ENCODE data around the gene JAML. TPM values are rescaled to one million over a fixed set of nuclear protein-coding genes. Genes with fewer than 3 reads are reported as not detected.

The JAML gene
- total RNA-seq, 1 experiment from 2014 or later, result not detected

DNA sequence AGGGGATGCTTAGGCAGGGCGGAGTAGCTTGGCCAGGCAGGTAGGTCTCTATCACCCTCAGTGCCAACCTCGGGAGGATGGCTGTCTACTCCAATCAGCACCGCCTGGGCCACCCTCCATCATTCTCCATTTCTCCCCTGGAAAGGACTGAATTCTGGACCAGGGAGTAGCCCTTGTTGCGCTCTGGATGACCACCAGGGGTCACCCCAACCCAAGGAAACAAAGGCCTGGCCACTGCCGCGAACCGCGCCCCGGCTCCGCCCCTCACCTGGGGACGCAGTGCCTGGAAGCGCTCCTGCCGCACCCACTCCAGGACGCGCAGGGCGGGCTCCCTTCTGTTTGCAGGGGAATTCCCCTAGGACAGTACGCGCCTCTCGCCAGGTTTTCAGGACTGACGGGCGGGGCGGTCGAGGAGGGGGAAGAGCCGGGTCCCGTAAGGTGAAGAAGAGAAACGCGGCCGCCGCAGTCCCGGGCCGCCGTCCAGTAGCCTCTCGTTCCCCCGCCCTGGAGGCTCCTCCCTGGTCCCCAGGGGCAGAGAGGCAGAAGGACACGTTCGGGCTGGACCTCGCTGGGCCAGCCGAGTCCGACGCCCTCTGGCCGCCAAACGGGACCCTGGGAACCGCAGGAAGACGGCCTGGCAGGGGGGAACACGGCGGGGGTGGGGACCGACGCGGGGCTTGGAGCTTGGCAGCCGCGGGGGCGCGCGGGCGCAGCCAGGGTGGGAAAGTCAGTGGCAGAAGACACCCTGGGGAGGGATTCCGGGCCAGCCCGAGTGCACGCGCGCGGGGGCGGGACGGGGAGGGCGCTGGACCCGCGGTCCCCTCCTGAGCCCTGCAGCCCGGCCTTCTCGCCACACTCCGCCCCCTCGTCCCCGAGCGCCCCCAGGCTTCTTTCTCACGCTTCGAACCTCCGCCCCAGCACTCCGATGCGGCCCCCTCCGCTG is 79.3 kb downstream of the JAML start:
- H3K9me3 Mint-ChIP-seq (ENCODE audit: unreplicated experiment), result no peaks in the 10 kb centered on the region
- peak; percentile 88 for DNase-seq (ENCODE audit: unreplicated experiment)
- peaks cover 15% of the 10 kb centered on the region for H3K4me1 Mint-ChIP-seq (ENCODE audit: insufficient read depth, unreplicated experiment)
- POLR2A ChIA-PET, result interaction anchor here (1.4 kb wide), 1 partner anchor 26 kb away, joined by 7 read pairs; no protein-coding TSS in a partner anchor
- no TSS peak for BruUV-seq (replicated peaks)
- peak overlapping the region; percentile 66 for H3K27ac Mint-ChIP-seq (ENCODE audit: low read depth, unreplicated experiment)
- TF ChIP-seq, protein P1, sequence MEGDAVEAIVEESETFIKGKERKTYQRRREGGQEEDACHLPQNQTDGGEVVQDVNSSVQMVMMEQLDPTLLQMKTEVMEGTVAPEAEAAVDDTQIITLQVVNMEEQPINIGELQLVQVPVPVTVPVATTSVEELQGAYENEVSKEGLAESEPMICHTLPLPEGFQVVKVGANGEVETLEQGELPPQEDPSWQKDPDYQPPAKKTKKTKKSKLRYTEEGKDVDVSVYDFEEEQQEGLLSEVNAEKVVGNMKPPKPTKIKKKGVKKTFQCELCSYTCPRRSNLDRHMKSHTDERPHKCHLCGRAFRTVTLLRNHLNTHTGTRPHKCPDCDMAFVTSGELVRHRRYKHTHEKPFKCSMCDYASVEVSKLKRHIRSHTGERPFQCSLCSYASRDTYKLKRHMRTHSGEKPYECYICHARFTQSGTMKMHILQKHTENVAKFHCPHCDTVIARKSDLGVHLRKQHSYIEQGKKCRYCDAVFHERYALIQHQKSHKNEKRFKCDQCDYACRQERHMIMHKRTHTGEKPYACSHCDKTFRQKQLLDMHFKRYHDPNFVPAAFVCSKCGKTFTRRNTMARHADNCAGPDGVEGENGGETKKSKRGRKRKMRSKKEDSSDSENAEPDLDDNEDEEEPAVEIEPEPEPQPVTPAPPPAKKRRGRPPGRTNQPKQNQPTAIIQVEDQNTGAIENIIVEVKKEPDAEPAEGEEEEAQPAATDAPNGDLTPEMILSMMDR (IDR thresholded peaks at IDR 0.05; ENCODE audit: unreplicated experiment), result peak; percentile 92
- peaks cover 15% of the 10 kb centered on the region for H3K27me3 Mint-ChIP-seq (ENCODE audit: insufficient read depth, unreplicated experiment)
- intact Hi-C loops (cut with micrococcal nuclease), result loop anchor here (1.0 to 5.0 kb wide), 6 partner anchors 26 to 512 kb away; partner anchors contain the start of gene IFT46
- no peaks in the 10 kb centered on the region for H3K36me3 Mint-ChIP-seq (ENCODE audit: insufficient read depth, unreplicated experiment)
- CTCF ChIA-PET, result interaction anchor here (0.6 to 4.5 kb wide), 21 partner anchors 10 to 436 kb away, joined by 3 to 66 read pairs (median 5); no protein-coding TSS in a partner anchor
- peak overlapping the region; percentile 74 for H3K4me3 Mint-ChIP-seq (ENCODE audit: unreplicated experiment)

DNA sequence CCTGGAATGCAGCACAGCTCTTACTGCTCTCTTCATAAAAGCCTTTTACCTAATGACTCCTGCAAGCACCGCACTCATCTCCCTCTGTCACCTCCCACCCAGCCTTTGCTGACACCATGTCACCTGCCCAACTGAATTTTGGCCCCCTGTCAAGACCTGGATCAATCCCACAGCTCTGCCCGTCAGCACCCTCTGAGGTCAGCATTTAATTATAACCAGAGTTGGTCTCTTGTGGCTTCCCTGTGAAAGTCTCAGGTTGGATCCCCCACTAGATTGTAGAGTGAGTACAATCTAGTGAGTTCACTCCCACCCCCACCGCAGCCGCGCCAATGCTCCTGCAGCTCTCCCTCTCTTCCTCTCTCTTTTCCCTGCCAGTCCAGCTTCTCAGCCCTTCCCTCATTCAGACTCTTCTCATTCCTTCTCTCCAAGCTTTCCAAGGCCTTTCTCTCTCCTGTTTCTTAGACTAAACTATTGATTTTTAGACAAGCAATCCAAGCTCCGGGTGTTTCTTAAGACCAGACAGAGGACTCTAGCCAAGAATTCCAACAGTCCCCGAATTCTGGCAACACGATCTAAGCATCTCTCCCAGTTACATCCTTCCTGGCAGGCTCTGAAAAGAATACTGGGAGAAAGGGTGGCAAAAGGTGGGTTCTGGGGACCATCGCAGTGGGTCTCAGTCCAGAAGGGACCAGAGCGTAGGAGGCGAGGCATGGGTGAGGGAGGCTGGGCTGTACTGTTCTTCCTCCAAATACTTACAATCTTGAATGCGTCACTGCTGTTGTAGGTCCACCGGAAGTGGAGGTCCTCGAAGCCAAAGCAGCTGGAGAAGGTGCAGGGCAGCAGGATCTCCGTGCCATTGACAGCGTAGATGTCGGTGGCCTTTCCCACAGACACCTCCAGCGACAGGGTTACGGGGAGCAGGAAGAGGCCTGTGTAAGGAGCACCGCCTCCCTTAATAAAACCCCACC is 80.2 kb downstream of the JAML start:
- peaks cover 25% of the 10 kb centered on the region for H3K27me3 Mint-ChIP-seq (ENCODE audit: insufficient read depth, unreplicated experiment)
- no peak overlapping the region for H3K27ac Mint-ChIP-seq (ENCODE audit: low read depth, unreplicated experiment)
- no TSS peak for BruUV-seq (replicated peaks)
- POLR2A ChIA-PET, result interaction anchor here (0.6 to 0.7 kb wide), 2 partner anchors 123 to 215 kb away, joined by 3 read pairs; partner anchors contain the start of gene UBE4A
- peaks cover 15% of the 10 kb centered on the region for H3K4me1 Mint-ChIP-seq (ENCODE audit: insufficient read depth, unreplicated experiment)
- no peak for DNase-seq (ENCODE audit: unreplicated experiment)
- CTCF ChIA-PET, result interaction anchor here (0.6 to 4.5 kb wide), 21 partner anchors 10 to 435 kb away, joined by 3 to 66 read pairs (median 4); no protein-coding TSS in a partner anchor
- H3K36me3 Mint-ChIP-seq (ENCODE audit: insufficient read depth, unreplicated experiment), result no peaks in the 10 kb centered on the region
- TF ChIP-seq, protein P1 (IDR thresholded peaks at IDR 0.05; ENCODE audit: unreplicated experiment), result no peak
- peak overlapping the region; percentile 74 for H3K4me3 Mint-ChIP-seq (ENCODE audit: unreplicated experiment)
- intact Hi-C loops (cut with micrococcal nuclease), result loop anchor here (1.0 to 5.0 kb wide), 7 partner anchors 27 to 513 kb away; partner anchors contain the start of gene IFT46
- H3K9me3 Mint-ChIP-seq (ENCODE audit: unreplicated experiment), result no peaks in the 10 kb centered on the region

Other genes with a start within 250 kb of the JAML start
- not detected in 2 replicates for gene IL10RA, start 238.6 kb downstream of the JAML start, total RNA-seq (2022)
- not detected in 2 replicates for gene TMPRSS4, start 147.9 kb downstream of the JAML start, total RNA-seq (2022)
- not detected in 2 replicates for gene SMIM35, start 138.0 kb downstream of the JAML start, total RNA-seq (2022)
- 0.32 TPM in 1 of 2 replicates, not detected in the other for gene SCN4B, start 72.2 kb downstream of the JAML start, total RNA-seq (2022)
- gene SCN2B, start 48.4 kb downstream of the JAML start, total RNA-seq (2022), result not detected in 2 replicates
- 11.9 and 17.7 TPM in 2 replicates for gene MPZL3, start 27.4 kb upstream of the JAML start, total RNA-seq (2022)
- gene MPZL2, start 39.3 kb upstream of the JAML start, total RNA-seq (2022), result 7.0 and 13.7 TPM in 2 replicates
- not detected in 2 replicates for gene CD3E, start 79.7 kb upstream of the JAML start, total RNA-seq (2022)
- not detected in 2 replicates for gene CD3D, start 117.7 kb upstream of the JAML start, total RNA-seq (2022)
- gene CD3G, start 119.3 kb upstream of the JAML start, total RNA-seq (2022), result not detected in 2 replicates
- 41.0 and 47.7 TPM in 2 replicates for gene UBE4A, start 134.6 kb upstream of the JAML start, total RNA-seq (2022)
- 197 and 210 TPM in 2 replicates for gene ATP5MG, start 176.6 kb upstream of the JAML start, total RNA-seq (2022)
- gene KMT2A, start 211.5 kb upstream of the JAML start, total RNA-seq (2022), result 52.0 and 62.9 TPM in 2 replicates